ENCODE measurements around the gene SAAL1.

Gene SAAL1

DNA sequence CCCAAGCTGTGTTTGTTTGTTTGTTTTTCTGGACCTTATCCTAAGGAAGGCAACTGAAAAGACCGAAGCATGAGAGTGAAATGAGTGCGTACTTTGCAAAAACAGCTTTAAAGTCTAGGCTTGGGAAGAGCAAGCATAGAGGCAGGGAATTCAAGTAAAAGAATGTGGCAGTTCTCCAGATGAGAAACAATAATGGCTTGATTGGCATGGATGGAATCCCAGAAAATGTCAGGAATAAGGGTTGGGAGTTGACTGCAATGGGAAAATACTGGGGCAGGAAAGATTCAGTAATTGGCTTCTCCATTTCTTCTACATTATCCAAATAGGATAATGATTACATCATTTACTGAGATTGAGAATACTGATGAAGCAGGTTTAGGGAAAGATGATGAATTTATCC is 17.5 kb downstream of the SAAL1 start:
- DNase-seq (ENCODE audit: low read depth in 2 of 3, low spot score in 2 of 3): no peak

DNA sequence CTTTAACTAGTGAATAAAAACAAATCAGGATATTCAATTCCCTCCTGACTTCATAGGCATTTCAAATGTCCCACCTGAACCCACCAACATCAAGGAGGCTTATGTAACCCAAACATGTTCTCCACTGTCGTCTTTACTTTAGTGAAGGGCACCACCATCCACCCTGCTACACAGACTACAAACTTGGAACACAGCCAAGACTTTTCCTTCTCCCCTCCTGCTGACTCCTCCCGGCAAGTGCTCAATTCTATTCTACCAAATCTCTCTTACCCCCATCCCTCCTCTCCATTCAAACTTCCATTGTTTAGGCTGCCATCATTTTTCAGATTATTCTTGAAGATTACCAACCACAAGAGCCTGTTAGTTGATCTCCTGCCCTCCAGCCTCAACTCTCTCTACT is 24.3 kb downstream of the SAAL1 start:
- no peak for DNase-seq (ENCODE audit: low read depth in 2 of 3, low spot score in 2 of 3)

DNA sequence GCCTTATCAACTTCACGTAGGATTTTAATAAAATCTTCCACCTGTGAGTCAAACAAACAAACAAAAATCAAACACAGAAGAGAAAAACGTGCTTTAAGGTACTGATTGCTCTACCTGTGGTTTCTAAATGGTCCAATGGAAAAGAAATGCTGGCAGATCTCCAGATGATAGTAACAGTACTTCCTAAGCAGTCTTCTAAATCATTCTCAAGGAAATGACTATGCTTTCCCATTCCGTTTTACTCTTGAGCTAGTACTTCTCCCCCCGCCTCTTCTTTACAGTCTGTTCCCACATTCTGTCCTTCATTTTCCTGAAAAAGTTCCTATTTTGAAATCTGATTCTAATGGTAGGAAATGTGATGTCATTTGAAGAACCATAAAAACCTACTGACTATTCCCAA is 25.4 kb downstream of the SAAL1 start:
- no peak for DNase-seq (ENCODE audit: low read depth in 2 of 3, low spot score in 2 of 3)

DNA sequence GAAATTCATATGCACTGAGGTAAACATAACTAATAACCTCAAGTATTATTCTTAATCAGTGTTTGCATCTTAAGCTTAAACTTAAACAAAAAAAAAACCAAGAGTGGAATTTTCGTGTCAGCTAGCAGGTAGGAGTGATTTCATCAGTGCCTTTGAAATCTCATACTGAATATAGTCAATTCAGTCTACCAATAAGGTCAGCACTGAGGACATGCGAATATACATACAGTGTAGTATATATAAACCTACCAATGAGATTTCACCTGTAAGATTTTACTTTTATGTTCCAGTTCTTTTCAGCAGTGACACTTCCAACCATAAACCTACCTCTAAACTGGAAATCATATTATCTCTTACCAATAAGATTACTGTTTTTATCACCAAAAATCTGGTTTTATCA is 27.0 kb downstream of the SAAL1 start:
- DNase-seq (ENCODE audit: low read depth in 2 of 3, low spot score in 2 of 3): no peak

DNA sequence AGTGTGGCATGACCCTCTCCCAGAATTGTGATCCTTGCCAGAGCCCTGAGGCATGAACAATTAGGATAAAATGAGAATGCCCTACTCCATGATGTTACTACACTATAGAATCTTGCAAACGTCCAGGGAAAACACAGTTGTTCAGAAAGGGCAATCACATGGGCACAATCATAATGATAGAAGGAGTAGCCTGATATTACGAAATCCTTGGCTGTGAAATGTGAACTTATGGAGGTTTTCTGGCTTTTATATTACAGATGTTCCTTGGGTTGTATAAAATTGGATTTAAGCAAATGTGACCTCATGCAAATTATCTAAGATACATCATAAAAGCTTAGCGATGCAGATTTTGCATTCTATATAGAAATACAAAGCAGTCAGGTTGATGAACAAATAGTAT is 30.4 kb downstream of the SAAL1 start:
- DNase-seq (ENCODE audit: low read depth in 2 of 3, low spot score in 2 of 3): no peak

DNA sequence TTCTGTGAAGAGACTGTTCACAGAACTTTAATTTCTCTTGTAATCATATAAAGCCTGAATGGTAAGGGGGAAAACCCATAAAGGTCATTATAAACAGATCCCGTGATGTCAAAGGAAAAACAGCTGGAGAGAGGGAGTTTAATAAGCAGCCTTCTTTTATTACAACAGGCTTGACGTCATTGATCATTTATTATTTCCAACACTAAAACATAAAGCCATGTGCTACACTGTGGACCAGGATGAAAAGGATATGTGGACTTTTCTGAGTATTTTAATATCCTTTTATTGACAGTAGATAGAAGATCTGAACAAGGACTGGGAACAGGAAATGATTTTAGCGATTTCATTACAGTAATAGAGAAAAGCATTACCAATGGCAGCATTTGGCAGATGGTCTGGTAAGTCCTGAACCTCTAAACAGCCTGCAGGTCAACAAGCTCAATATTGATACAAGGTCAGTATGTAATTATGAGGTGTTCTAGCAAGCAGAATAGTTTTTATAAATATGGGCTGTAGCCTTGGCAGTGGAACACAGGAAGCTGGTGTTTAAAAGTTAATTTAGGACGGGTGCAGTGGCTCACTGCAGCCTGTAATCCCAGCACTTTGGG is 34.7 kb downstream of the SAAL1 start:
- no peak for DNase-seq (ENCODE audit: low read depth in 2 of 3, low spot score in 2 of 3)

DNA sequence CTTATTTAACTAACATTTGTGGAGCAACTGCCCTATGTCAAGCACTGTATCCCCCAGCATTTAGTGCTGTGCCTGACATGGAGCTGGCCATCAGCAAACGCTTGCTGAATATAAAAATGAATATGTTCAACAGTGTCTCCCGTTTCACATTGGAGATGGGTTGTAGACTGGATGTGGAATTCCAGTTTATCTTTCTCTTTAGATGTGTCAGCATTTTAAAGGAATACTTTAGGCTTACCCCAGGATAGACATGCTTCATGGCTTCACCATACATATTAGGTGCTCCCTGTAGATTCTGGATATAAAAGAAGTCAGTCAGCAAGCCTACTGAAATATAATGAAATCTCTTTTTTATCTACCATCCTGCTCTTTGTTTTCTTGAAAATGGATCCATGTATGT is 38.5 kb downstream of the SAAL1 start:
- DNase-seq (ENCODE audit: low read depth in 2 of 3, low spot score in 2 of 3): no peak

DNA sequence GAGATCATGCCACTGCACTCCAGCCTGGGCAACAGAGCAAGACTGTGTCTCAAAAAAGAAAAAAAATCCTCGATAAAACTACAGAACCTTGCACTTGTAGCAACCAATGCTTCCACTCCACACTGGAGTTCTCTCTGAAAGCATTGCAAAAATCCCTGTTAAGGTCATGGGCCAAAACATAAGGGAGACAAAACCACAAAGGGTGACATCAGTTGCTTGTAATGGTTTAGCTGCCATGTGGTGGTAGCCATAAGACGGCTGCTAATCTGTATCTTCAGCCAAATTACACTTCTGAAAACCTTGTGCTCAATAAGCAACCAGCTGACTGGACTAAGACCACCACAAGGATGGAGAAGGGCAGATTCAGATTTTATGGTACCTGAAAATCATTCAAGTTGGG is 39.3 kb downstream of the SAAL1 start:
- DNase-seq (ENCODE audit: low read depth in 2 of 3, low spot score in 2 of 3): no peak

DNA sequence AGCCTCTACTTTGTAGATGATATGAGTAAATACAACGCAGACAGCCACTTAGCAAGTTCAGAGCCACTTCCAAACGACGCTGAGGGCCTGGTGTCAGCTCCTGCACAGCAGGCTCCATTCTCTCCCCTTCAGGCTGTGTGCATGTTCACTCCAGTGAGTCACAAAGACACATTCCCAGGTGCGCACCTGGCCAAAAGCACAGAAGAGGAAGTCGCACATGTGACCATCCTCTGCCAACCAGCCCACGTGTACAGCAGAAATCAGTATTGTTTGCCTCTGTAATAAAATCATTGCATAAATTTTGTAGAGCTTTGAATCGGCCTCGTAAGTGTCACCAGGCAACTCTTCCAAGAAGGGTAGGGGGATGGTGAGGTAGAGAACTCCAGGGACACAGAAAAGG is 40.3 kb downstream of the SAAL1 start:
- no peak for DNase-seq (ENCODE audit: low read depth in 2 of 3, low spot score in 2 of 3)

DNA sequence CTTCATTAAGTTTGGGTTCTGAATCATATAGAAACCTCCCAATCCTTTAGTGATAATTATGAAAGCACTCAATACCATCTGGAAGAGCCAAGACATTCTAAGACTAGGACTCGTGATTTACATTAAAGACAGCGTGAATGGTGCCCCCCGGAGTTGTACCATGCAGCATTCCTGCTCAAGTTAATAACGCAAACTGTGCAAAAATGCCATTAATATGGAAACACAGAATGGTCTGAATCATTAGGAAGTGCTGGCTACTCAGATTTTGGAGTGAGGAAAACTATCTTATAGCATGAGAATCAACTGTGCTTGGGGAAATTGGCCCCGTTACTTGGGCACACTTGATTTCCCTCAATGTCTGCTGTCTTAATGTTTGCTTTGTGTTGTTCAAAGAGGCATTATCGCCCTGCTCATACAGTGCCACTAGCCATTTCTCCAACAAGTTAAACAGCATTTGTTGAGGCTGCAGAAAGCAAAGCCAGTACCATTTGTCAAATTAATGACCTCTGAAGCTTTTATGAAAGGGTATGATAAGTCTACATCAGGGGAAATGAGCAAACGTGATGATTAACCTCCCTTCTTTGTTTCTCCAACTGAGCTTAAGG is 41.3 kb downstream of the SAAL1 start:
- DNase-seq (ENCODE audit: low read depth in 2 of 3, low spot score in 2 of 3): no peak

DNA sequence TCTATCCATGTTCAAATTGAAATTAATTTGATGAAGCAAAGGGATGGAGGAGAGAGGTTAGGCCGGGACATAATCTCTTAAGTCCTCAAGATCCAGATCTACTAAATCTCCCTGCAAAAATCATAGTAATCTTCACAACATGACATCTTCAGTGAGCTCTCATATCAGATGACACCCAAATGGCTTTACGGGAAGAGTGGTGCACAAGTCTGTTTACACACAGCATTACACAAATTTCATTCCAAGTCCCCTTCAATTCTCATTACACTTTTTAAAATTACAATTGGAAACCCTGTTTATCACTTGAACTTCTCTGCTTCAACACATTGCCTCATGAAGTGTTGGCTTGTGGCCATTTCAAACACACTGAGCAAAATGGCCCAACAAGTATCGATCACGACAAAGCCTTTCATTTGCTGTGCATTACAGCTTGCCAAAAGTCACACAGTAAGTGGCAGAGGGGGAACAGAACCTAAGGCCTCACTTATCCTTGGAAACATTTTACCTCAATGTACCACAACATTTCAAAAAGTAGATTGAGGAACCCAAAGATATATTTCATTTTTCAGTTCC is 41.9 kb downstream of the SAAL1 start:
- no peak for DNase-seq (ENCODE audit: low read depth in 2 of 3, low spot score in 2 of 3)

DNA sequence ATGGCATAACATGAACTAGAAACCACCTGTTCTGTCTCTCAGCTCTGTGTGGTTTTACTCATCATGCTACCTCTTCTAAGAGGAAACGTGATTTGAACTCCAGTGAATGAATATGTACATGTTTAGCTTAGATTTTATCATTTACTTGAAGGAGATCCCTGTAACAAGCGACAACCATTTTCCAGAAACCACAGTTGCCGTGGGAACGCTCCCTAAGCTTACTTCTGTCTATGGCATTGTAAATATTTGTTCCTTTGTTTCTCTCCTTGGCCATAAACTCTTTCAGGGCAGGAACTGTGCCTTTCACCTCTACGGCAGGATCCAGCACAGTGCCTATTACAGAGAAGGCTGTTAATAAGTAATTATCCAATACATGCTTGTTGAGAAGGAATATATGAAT is 42.8 kb downstream of the SAAL1 start:
- DNase-seq (ENCODE audit: low read depth in 2 of 3, low spot score in 2 of 3): no peak

DNA sequence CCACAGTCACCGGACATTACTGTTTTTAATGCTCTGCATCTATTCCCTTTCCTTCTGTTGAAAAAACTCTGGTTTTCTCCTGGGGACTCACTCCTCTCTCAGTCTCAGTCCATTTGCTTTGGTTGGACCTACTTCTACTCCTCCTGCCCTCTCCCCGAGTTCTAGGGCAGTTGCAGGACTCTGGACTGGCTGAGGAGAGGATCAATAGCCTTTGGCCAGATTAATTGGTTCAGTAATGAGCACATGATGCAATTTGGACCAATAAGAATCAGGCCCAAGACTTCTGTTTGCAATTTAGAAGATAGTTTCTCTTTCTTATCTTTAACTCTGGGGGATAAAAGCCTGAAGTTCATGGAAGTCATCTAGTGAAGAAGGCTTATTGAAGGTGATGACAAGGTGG is 44.5 kb downstream of the SAAL1 start:
- no peak for DNase-seq (ENCODE audit: low read depth in 2 of 3, low spot score in 2 of 3)

DNA sequence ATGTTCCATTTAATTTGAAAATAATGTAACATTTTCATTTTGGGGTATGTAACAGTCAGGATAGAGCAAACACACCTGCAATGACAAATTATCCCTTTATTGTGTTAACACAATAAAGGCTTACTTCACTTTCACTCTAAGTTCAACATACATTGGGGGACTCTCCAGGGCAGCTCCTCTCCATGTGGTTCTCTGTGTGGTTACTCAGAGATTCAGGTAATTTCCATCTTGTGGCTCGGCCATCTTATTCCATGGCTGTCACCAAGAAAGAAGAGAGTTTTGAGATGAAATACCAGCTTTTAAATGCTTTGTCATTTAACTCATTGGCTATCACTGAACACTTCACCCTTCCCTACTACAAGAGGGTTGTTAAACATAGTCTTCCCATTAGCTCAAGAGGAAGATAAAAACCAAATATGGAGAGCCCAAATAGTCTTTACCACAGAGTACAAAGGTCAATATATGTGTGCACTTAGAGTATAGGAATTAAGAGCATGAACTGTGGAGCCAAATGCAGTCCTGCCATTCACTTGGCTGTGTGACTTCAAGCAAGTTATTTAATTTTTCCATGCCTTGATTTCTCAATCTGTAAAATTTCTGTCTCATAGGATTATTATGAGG is 49.2 kb downstream of the SAAL1 start:
- no peak for DNase-seq (ENCODE audit: low read depth in 2 of 3, low spot score in 2 of 3)

DNA sequence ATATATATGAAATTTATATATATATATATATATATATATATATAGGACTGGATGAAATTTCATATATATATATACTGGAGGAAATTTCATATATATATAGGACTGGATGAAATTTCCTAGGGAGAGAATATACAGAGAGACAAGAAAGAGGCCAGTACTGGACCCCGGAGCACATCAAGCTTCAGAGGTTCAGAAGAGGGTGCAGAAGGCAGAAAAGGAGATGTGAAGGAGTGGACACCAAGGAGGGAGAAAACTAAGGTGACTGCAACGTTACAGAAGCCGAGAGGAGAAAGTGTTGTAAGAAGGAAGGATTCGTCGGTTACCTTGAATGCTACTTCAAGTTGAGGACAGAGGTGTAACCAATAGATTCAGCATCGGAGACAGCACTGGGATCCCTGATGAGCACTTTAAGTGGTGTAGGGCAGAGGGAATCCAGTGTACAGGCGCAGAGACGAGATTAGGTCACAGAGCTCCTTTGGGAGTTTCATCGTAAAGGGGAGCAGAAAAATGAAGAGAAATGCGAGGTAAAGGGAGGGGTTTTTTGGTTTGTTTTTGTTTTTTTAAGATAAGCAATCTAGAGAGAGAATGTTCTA is 51.3 kb downstream of the SAAL1 start:
- DNase-seq (ENCODE audit: low read depth in 2 of 3, low spot score in 2 of 3): no peak

DNA sequence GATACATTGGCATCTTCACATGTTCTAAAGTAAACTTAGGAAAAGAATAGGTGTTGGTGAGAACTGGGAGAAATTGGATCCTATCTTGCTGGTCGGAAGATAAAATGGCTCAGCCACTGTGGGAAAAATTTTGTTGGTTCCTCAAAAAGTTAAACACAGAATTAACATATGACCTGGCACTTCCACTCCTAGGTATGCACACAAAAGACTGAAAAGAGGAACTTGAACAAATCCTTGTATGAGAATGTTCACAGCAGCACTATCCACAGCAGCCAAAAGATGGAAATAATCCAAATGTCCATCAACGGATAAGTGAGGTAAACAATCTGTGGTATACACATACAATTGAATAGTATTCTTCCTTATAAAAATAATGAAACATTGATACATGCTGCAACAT is 55.0 kb downstream of the SAAL1 start:
- DNase-seq (ENCODE audit: low read depth in 2 of 3, low spot score in 2 of 3): no peak

DNA sequence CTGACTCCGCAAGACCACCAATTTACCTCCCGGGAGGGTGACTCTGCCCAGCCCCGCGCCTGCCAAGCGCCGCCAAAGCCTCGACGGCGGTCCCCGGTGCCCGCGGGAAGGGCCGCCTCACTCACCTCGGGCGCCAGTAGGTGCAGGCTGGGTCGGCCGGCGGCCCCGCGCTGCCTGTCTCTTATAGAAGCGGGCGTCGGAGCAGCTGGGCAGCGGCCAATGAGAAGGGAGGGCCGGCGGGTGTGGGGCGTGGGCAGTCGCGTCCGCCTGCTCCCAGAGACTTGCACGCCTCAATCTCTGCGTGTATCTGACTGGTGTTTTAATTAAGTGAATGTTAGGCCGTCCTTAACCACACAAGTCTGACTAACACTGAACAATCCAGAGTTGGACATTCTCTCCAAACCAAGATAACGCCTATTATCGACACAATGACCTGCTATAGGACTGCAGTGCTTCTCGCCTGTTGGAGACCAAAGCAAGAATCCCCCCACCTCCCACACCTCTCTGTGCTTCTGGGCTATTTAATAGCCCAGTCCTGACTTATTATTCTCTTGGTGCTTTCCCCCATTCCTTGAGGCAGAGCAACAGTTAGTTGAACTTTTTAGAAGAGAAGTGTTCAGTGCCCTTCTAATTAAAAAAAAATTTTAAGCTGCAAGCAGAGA is 59.6 kb downstream of the SAAL1 start, which contains the start of gene TPH1:
Gene TPH1 (minus strand): TSS at position 154 of the 662 bp plus-strand sequence. CDS start 5,507 bp downstream, outside the sequence.
- no peak for DNase-seq (ENCODE audit: low read depth in 2 of 3, low spot score in 2 of 3)

DNA sequence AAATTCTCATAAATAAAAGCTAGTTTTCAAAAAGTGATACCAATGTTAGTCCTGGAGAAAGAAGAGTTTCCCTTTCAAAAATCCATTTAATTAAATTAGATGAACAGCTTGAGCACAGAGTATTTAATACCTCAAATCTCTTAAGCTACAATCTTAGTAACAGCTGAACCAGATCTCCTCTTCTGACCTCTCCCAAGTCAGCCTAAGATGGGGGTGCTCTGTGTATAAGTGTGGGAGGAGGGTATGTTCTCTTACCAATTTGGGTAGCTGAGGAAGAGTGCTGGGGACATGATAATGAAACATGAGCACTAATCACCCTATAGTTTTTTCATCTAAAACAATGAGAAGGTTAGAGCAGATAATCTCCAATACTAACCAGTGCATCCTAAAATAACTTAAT is 69.4 kb downstream of the SAAL1 start:
- no peak for DNase-seq (ENCODE audit: low read depth in 2 of 3, low spot score in 2 of 3)
